Measurements from ENCODE around the gene COMP. TPM values are rescaled to one million over a fixed set of nuclear protein-coding genes. Genes with fewer than 3 reads are reported as not detected.

Gene COMP
- total and polyA plus RNA-seq, 2 experiments from 2014 or later, result 0.09 to 0.46 TPM

- no peak overlapping the region for H3K4me3 ChIP-seq
- DNase-seq (ENCODE audit: low read depth in 1 of 2, low spot score in 1 of 2), result no peak
- H3K4me1 ChIP-seq (ENCODE audit: low read depth), result no peaks in the 10 kb centered on the region
- no peaks in the 10 kb centered on the region for H3K9me3 ChIP-seq (ENCODE audit: low read depth)
- no peaks in the 10 kb centered on the region for H3K36me3 ChIP-seq
- H3K27me3 ChIP-seq, result peaks cover 36% of the 10 kb centered on the region
- H3K27ac ChIP-seq, result no peak overlapping the region
- no peak for TF ChIP-seq CTCF (IDR thresholded peaks at IDR 0.05; ENCODE audit: low read depth, low read length)
These were observed 11.2 kb upstream of the COMP start for GRCh38 chr19:18802354-18802753.

- no peaks in the 10 kb centered on the region for H3K9me3 ChIP-seq (ENCODE audit: low read depth)
- no peak overlapping the region for H3K27ac ChIP-seq
- no peak overlapping the region for H3K4me3 ChIP-seq
- no peaks in the 10 kb centered on the region for H3K4me1 ChIP-seq (ENCODE audit: low read depth)
- H3K27me3 ChIP-seq, result peaks cover 52% of the 10 kb centered on the region
- no peaks in the 10 kb centered on the region for H3K36me3 ChIP-seq
- DNase-seq (ENCODE audit: low read depth in 1 of 2, low spot score in 1 of 2), result no peak
- TF ChIP-seq CTCF (IDR thresholded peaks at IDR 0.05; ENCODE audit: low read depth, low read length), result no peak
These were observed 9.5 kb upstream of the COMP start for GRCh38 chr19:18800636-18801035.

GRCh38 chr19:18800079-18800478, 9.0 kb upstream of the COMP start:
- H3K4me1 ChIP-seq (ENCODE audit: low read depth), result no peaks in the 10 kb centered on the region

GRCh38 chr19:18799389-18799970, 8.4 kb upstream of the COMP start:
- no peak for DNase-seq (ENCODE audit: low read depth in 1 of 2, low spot score in 1 of 2)
- Histone ChIP-seq H3K9me3 (ENCODE audit: low read depth) (no peaks in the 10 kb centered on the region), H3K27me3 (peaks cover 64% of the 10 kb centered on the region), H3K4me3 (no peak overlapping the region), H3K36me3 (no peaks in the 10 kb centered on the region), H3K27ac (no peak overlapping the region), H3K4me1 (ENCODE audit: low read depth) (no peaks in the 10 kb centered on the region)
- TF ChIP-seq CTCF (IDR thresholded peaks at IDR 0.05; ENCODE audit: low read depth, low read length), result no peak

More at GRCh38 chr19:18800079-18800478, 9.0 kb upstream of the COMP start:
- H3K36me3 ChIP-seq, result no peaks in the 10 kb centered on the region
- H3K4me3 ChIP-seq, result no peak overlapping the region
- no peaks in the 10 kb centered on the region for H3K9me3 ChIP-seq (ENCODE audit: low read depth)
- no peak overlapping the region for H3K27ac ChIP-seq
- DNase-seq (ENCODE audit: low read depth in 1 of 2, low spot score in 1 of 2), result no peak
- H3K27me3 ChIP-seq, result peaks cover 58% of the 10 kb centered on the region
- no peak for TF ChIP-seq CTCF (IDR thresholded peaks at IDR 0.05; ENCODE audit: low read depth, low read length)

- no peak for DNase-seq (ENCODE audit: low read depth in 1 of 2, low spot score in 1 of 2)
These were observed 7.6 kb upstream of the COMP start for GRCh38 chr19:18798384-18799352.

More at GRCh38 chr19:18798384-18799352, 7.6 kb upstream of the COMP start:
- H3K9me3 ChIP-seq (ENCODE audit: low read depth), result no peaks in the 10 kb centered on the region
- H3K36me3 ChIP-seq, result no peaks in the 10 kb centered on the region
- H3K27ac ChIP-seq, result no peak overlapping the region
- H3K27me3 ChIP-seq, result peaks cover 72% of the 10 kb centered on the region
- H3K4me3 ChIP-seq, result no peak overlapping the region
- H3K4me1 ChIP-seq (ENCODE audit: low read depth), result no peaks in the 10 kb centered on the region
- TF ChIP-seq CTCF (IDR thresholded peaks at IDR 0.05; ENCODE audit: low read depth, low read length), result no peak
